D341Med (cell line): ENCODE data around the gene EMP1.

Experiments used
- DNase-seq: peaks from one replicate; pipeline ENCODE4 v3.0.0; 2012; ENCODE audit warnings: low spot score

The EMP1 gene, protein sequence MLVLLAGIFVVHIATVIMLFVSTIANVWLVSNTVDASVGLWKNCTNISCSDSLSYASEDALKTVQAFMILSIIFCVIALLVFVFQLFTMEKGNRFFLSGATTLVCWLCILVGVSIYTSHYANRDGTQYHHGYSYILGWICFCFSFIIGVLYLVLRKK

DNA sequence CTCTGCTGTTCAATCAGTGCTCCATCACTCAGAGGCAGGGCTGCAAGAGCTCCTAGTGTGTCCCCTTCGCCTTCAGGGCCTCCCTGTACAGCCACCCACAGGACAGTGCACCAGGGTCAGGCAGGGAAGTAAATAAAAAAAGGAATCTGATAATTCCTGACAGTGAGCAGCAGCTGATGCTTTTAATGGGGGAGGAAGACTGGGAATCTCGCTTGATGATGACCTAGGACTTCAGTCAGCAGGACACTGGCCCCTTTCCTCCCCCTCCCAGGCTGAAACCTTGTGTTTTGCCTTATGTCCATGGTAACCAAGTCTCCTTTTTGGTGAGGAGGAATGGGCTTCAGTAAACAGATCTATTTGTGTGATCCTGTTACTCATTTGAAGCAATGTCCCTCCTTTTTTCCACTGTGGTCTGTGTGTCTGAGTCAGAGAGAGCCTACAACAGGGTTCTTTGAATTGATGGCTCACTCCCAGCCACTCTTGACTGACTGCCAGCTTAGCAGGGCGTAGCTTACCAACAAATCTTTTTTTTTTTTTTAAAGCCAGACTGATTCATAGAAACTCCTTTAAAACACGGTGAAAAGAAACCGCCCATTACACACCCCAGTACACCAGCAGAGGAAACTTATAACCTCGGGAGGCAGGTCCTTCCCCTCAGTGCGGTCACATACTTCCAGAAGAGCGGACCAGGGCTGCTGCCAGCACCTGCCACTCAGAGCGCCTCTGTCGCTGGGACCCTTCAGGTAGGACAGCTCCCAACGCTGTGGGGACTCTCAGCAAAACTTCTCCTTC is at the start of gene EMP1:
EMP1 (plus strand) TSS at position 597 of the 792 bp plus-strand sequence. CDS start 14,785 bp downstream, outside the sequence.
- no peak for DNase-seq

DNA sequence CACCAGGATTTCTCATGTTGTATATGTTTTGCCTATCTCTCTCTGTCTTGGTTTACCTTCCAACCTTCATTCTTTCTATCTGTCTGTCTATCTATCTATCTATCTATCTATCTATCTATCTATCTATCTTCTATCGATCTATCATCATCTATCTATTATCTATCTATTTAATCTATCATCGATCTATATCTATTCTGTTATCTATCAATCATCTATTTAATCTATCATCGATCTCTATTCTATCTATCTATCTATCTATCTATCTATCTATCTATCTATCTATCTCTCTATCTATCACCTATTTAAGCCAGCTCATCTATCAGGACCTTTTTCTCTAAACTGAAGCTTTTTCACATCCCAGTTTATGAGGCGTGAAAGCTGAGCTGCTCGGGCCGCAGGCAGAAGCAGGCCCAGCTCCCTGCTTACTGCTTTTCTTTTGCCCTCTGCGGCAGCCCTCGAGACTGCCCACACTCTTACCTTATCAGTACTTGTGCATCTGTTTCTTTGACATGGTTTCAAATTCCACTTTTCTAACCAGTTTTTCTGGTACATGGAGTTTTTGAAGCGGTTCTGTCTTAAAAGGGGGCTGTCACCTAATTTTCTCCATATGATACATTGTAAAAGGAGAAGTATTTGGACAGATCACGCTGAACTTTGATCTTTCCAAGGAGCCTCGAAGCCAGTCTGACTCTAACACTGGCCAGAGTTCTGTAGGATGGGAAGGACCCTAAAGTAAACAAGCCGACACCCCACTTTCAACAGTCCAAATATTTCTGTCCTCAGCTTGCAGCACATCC is 48.6 kb upstream of the EMP1 start:
- no peak for DNase-seq

DNA sequence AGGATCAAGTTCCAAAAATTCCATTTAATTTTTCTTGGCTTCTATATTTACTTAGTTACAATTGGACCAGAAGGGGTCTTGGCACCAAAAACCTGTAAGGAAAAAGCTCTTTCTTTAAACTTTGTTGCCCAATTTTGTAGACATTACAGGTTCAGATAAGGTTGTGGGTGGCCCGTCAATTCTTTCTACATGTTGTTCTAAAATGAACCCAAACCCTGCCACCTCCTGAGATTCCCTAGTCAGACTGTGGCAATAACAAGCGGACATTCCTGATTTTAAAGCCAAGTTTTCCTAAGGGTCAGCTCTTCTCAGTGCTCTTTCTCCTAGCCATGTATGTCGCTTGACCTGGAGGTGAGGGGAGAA is 48.1 kb upstream of the EMP1 start:
- no peak for DNase-seq

GRCh38 chr12:13149411-13149810 is 47.1 kb upstream of the EMP1 start:
- no peak for DNase-seq

DNA sequence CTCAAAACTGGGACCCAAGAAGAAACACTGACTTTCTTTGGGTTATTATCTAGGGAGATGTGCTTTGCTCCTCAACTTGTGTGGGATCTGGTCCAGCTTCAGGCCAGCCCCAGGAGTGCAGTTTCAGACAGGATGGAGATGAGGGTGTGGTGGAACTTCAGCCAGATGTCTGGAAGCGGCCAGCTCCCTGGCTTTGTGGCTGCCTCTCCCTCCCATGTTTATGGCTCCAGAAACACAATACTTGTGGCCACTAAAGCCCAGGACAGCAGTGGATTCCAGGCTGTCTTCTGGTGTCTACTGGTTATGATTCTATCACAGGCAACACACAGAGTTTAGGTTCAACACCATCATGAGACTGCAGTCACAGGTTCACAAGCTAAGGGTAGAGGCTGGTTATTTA is 44.2 kb upstream of the EMP1 start:
- no peak for DNase-seq

DNA sequence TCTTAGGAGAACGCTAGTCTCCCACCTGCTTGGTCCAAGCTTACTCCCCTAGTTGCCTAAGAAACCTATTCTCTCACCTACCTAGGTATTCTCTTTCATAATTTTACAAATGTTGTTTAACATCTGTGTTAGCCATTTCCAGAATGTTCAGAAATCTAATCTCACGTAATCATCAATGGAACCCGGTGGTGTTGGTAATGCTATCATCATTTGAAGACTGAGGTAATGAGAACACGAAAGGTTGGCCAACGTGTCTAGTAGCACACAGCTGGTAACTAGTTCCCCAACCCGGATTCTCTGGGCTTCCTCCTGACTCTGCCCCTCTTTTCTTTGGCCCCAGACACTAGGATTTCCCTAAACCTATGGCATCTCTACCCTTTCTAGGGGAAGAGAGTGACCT is 43.8 kb upstream of the EMP1 start:
- no peak for DNase-seq

- DNase-seq, result no peak
These were observed 43.3 kb upstream of the EMP1 start for GRCh38 chr12:13153180-13153579.

DNA sequence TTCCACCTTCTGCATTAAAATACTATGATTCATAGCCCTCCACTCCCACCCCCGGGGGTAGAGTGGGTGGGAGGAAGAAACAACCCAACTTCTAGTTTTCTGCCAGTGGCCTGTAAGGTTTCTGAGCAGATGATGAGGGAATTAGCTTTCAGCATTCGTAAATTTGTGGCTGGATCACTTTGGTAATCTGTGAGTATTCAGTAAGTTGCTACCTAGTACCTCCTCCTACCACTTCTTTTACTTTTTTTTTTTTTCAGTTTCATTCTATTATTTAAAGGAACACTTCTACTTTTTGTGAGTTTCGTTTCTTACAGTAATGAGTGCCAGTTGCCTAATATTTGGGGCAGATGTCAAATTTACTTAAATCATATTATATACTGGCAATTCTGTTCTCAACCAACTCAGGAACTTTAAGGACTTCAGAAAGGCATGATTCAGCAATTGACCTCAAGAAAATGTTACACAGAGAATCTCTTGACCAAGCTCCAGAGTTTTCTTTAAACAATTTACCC is 42.4 kb upstream of the EMP1 start:
- DNase-seq, result no peak

- DNase-seq, result no peak
These were observed 41.7 kb upstream of the EMP1 start for GRCh38 chr12:13154831-13155230.

GRCh38 chr12:13156277-13156676 is 40.2 kb upstream of the EMP1 start:
- DNase-seq, result no peak

GRCh38 chr12:13161172-13161571 is 35.4 kb upstream of the EMP1 start:
- no peak for DNase-seq

DNA sequence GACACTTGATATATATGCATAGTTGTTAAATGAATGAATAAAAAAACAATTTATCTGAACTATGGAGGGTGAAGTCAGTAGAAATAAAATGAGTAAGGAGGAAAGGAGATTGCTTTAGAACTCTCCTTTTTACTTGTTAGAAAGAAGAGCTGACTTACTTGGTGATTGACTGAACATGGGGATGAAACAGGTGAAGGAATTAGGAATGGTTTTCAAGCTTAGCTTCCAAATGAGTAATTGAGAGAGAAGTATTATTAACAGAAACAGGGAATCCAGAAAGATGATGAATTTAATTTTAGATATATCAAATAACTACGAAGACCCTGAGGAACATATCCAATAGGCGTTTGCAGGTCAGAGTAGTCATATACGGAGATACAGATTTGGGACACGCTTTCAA is 33.6 kb upstream of the EMP1 start:
- no peak for DNase-seq

DNA sequence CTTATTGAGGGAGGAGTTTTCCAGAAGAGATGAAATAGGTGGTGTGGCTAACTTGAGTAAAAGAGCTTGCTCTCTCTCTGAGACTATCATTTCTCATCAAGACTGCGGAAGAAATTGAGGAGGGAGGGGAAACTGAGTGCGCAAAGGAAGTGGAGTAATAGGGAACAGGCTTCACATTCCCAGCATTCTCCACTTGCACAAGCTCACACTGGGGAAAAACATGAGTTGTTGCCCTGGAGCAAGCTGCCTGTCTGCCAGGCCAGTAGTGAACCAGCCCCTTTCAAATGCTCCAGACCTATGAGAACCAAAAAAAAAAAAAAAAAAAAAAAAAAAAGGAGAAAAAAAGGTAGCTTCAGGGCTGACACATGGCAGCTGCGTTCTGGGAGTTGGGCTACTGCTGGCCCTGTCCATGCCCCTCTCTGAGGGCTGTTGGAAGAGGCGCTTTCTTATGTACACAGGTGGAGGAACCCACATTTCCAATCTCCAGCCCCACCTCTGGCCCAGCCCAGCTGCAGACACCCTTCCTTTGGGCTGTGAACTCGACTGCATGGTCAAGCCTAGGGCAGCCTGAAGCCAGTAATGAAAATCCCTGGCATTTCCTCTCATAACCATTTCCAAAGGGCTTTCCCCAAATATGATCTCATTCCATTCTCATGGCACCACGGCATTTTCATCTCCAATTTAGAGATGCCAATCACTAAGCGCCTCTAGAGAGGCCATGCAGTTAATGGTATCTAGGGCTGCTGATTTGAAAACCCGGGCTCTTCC is 32.5 kb upstream of the EMP1 start:
- DNase-seq, result no peak

GRCh38 chr12:13164921-13165616 is 31.5 kb upstream of the EMP1 start:
- no peak for DNase-seq

DNA sequence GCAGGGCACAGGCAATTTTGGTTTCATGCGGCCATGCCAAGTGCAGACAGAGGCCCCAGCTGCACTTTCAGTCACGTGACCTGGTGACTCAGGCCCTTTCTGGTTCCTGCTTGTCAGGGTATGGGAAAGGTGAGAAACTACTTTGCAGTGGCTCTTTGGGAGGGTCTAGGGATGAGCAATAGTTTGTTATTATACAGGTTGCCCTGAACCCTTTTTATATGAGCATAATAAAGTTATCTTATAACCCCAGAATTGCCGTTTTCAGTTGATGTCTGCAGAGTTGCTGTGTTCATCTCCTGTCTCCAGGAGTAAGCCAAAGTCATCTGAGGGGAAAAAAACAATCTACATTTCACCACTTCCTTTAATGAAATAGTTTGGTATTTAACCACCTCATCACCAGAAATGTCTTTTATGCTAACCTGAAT is 30.9 kb upstream of the EMP1 start:
- DNase-seq, result no peak

GRCh38 chr12:13167226-13167625 is 29.3 kb upstream of the EMP1 start:
- DNase-seq, result no peak

DNA sequence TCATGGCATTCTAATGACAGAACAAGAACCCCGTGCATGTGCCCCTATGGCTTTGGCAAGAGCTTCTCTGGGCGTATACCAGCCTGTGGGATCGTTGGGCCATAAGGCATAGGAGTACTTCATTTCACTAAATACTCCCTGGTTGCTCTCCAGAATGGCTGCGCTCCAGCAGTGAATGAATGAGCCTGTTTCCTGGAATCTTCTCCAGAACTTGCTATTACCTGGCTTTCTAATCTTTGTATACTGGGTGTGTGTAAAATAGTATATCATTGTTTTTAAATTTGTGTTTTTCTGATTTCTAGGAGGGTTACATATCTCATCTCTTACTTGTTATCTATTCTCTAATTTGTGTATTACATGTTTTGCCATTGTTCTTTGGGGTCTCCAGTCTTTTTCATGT is 28.6 kb upstream of the EMP1 start:
- DNase-seq, result no peak

DNA sequence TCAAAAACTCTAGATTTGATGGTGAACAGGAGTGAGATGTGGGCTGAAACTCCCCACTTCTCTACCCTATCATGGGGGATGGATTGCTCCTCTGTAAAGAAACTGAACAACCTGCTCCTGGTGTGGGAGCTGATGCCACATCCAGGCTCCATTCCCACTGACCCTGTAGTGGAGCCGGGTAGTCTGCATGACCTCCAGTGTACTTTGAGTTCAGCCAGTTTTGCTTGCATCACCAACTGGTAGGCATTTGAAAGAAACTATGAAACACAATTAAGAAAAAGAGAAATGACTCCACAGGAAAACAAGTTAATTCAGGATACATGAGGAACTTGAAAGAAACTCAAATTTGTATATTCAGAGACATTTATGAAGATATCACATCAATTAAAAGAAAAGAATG is 27.3 kb upstream of the EMP1 start:
- DNase-seq, result no peak

DNA sequence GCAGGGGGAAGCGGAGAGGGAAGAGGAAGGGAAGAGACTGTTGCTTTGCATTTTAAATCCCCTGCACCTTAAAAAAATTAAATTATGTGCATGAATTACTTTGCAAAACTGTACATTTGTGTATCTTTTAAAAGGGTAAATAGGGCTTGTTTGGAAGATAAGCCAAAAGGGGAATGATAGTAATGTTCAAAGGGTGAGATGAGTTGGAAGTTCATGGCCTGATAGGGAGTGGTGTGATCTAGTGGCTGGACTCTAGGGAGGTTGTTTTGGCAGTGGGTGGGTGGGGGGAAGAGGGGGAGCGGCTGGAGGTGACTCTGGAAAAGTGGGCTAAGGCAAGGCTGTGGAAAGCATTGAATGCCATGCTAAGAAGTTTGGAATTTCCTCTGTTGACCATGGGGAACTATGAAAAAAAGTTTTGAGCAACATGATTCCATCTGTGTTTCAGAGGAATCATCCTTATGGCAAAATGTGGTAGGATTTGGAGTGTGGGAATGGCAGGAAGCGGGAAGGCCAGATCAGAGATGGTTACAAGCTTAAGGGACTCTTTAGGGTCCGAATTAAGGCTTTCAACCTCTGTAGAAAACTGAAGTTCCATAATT is 25.5 kb upstream of the EMP1 start:
- no peak for DNase-seq

- DNase-seq, result no peak
These were observed 24.3 kb upstream of the EMP1 start for GRCh38 chr12:13171921-13172859.
